ENCODE results near the gene STAG3. TPM values are rescaled to one million over a fixed set of nuclear protein-coding genes. Genes with fewer than 3 reads are reported as not detected.
A peak's percentile ranks its signal among the peaks of the same experiment; 100 is the strongest.

Gene STAG3
- total RNA-seq, 1 donor from 2014 or later: 0.69 TPM

GRCh38 chr7:100170101-100170897 is 7.4 kb upstream of the STAG3 start:
- H3K4me3 ChIP-seq (ENCODE audit: low read depth, low read length): no peak overlapping the region
- no peak for TF ChIP-seq CTCF (conservative IDR thresholded peaks at IDR 0.05; ENCODE audit: low read depth, low read length)

GRCh38 chr7:100171087-100171681 is 6.5 kb upstream of the STAG3 start:
- TF ChIP-seq CTCF (conservative IDR thresholded peaks at IDR 0.05; ENCODE audit: low read depth, low read length): no peak
- DNase-seq (ENCODE audit: low read depth): no peak
- H3K4me3 ChIP-seq (ENCODE audit: low read depth, low read length): peak overlapping the region; percentile 33

More at GRCh38 chr7:100170101-100170897, 7.4 kb upstream of the STAG3 start:
- DNase-seq (ENCODE audit: low read depth): no peak

- no peak overlapping the region for H3K4me3 ChIP-seq (ENCODE audit: low read depth, low read length)
- no peak for DNase-seq (ENCODE audit: low read depth)
- TF ChIP-seq CTCF (conservative IDR thresholded peaks at IDR 0.05; ENCODE audit: low read depth, low read length): no peak
These were observed 5.9 kb upstream of the STAG3 start for GRCh38 chr7:100171840-100172239.

DNA sequence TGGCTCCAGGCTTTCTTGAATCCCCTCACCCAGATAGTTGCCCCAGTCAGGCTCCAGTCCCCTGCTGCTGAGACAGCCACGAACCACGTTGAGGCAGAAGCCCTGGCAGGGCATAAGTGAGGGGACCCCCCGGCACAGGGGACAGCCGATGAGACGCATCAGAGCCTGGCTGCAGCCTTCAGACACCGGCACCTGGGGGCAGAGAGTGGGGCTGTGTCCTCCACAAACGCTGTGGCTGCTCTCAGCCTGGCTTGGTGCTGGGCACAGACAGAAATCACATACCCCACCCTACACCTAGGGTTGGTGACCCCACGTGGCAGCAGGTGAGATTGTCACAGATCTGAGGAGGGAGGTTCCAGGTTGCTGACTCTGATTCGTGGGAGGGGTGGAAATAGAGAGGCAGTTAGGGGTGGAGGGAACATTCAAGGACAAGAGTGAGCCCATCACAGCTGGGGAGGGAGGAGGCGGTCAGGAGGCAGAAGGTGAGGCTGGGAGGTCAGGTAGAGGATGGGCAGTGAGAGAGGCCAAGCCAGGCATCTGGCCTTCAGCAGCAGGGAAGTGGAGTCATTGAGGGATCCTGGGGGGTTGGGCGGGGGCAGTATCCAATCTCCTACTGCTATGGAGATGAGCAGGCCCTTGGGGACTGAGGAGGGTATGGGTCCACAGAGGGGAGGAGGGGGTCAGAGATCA is 3.8 kb upstream of the STAG3 start:
- no peak overlapping the region for H3K4me3 ChIP-seq (ENCODE audit: low read depth, low read length)
- DNase-seq (ENCODE audit: low read depth): no peak
- no peak for TF ChIP-seq CTCF (conservative IDR thresholded peaks at IDR 0.05; ENCODE audit: low read depth, low read length)

DNA sequence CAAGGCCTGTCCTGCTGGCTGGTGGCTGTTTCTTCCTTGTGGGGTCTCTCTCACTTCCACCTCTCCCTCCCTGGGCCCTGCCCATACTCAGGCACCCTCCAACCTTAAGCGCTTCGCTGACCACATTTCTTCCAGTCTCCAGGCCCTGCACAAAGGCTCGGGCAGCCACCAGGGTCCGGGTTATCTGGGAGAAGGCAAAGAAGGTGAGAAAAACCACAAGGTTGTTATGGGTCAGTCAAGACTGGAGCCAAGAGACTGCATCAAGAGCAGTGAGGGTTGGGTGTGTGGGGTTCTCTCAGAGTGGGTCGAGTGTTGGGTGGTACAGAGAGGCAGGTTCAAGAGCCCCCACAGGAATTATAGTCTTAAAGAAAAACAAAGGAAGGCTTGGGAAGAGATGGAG is 3.1 kb upstream of the STAG3 start:
- TF ChIP-seq CTCF (conservative IDR thresholded peaks at IDR 0.05; ENCODE audit: low read depth, low read length): no peak
- no peak overlapping the region for H3K4me3 ChIP-seq (ENCODE audit: low read depth, low read length)
- DNase-seq (ENCODE audit: low read depth): no peak

GRCh38 chr7:100175296-100175935 is 2.3 kb upstream of the STAG3 start:
- DNase-seq (ENCODE audit: low read depth): no peak
- TF ChIP-seq CTCF (conservative IDR thresholded peaks at IDR 0.05; ENCODE audit: low read depth, low read length): no peak
- no peak overlapping the region for H3K4me3 ChIP-seq (ENCODE audit: low read depth, low read length)
